GM18517 (cell line): ENCODE data around the gene TMEM61.

Experiments
- ATAC-seq: cut with Tn5 transposase; IDR thresholded peaks from one replicate; pipeline ENCODE4 v1.9.1; 2021; ENCODE audit warnings: mild to moderate bottlenecking, moderate library complexity; ENCODE audit not compliant: unreplicated experiment

TMEM61 gene

GRCh38 chr1:54984131-54984842 is 3.9 kb downstream of the TMEM61 start:
- ATAC-seq: no peak

GRCh38 chr1:54985556-54985955 is 5.1 kb downstream of the TMEM61 start:
- no peak for ATAC-seq

GRCh38 chr1:54986025-54986424 is 5.6 kb downstream of the TMEM61 start:
- ATAC-seq: no peak

GRCh38 chr1:54986533-54986932 is 6.1 kb downstream of the TMEM61 start:
- ATAC-seq: no peak

- no peak for ATAC-seq
Measured at GRCh38 chr1:54987427-54987826, 7.0 kb downstream of the TMEM61 start.

- ATAC-seq: no peak
Measured at GRCh38 chr1:54987919-54988705, 7.7 kb downstream of the TMEM61 start.

GRCh38 chr1:54988975-54989374 is 8.5 kb downstream of the TMEM61 start:
- ATAC-seq: no peak

- no peak for ATAC-seq
Measured at GRCh38 chr1:54989473-54989872, 9.0 kb downstream of the TMEM61 start.

- ATAC-seq: no peak
Measured at GRCh38 chr1:54989968-54990810, 9.8 kb downstream of the TMEM61 start.

- no peak for ATAC-seq
Measured at GRCh38 chr1:54990916-54991315, 10.5 kb downstream of the TMEM61 start.

- ATAC-seq: no peak
Measured at GRCh38 chr1:54991939-54992338, 11.5 kb downstream of the TMEM61 start.

- ATAC-seq: no peak
Measured at GRCh38 chr1:54993140-54993539, 12.7 kb downstream of the TMEM61 start.

GRCh38 chr1:54994355-54994990 is 14.0 kb downstream of the TMEM61 start:
- ATAC-seq: no peak

GRCh38 chr1:54995013-54995760 is 14.8 kb downstream of the TMEM61 start:
- no peak for ATAC-seq

- no peak for ATAC-seq
Measured at GRCh38 chr1:54995835-54996234, 15.4 kb downstream of the TMEM61 start.

- ATAC-seq: no peak
Measured at GRCh38 chr1:54996359-54996868, 16.0 kb downstream of the TMEM61 start.

GRCh38 chr1:54996869-54997710 is 16.7 kb downstream of the TMEM61 start:
- ATAC-seq: no peak

GRCh38 chr1:54997711-54997986 is 17.2 kb downstream of the TMEM61 start:
- ATAC-seq: no peak

- no peak for ATAC-seq
Measured at GRCh38 chr1:54998100-54998499, 17.7 kb downstream of the TMEM61 start.
